Brain microvascular endothelial cell (primary cell): ENCODE data around the gene NPDC1.

Experiments
- DNase-seq: peaks from one replicate; pipeline ENCODE4 v3.0.0-alpha.2; 2020
- H3K27ac ChIP-seq: fragments of 250-450 bp; sonication (Bioruptor Pico); 2 replicates; pipeline ENCODE4 v1.5.1; 2020; ENCODE audit warnings: mild to moderate bottlenecking, moderate library complexity
- H3K27me3 ChIP-seq: fragments of 250-450 bp; sonication (Bioruptor Pico); replicated peaks from 2 replicates; pipeline ENCODE4 v1.5.1; 2020; ENCODE audit warnings: mild to moderate bottlenecking
- H3K36me3 ChIP-seq: fragments of 250-450 bp; sonication (Bioruptor Pico); replicated peaks from 2 replicates; pipeline ENCODE4 v1.5.1; 2020; ENCODE audit warnings: mild to moderate bottlenecking
- H3K4me3 ChIP-seq: 2 replicates; pipeline ENCODE4 v1.5.1; 2011; ENCODE audit warnings: low read depth, mild to moderate bottlenecking, control low read depth, low read length, moderate library complexity
- CTCF ChIP-seq: IDR thresholded peaks from 2 replicates; pipeline ENCODE4 v1.5.1; 2011; ENCODE audit warnings: low read depth, mild to moderate bottlenecking, moderate library complexity, low read length, control low read depth, inconsistent platforms; ENCODE audit errors: missing control alignments
- in situ Hi-C: cut with HindIII; loops from 2 replicates; pipeline ENCODE4 v1.10.0; 2017; ENCODE audit warnings: low sequenced_read_pairs, low pct_ligation_motif_present

Gene NPDC1

GRCh38 chr9:137044037-137044436 is 1.9 kb downstream of the NPDC1 start:
- no peak for TF ChIP-seq CTCF
- Histone ChIP-seq H3K4me3 (no peak overlapping the region), H3K27me3 (peaks cover 4% of the 10 kb centered on the region), H3K27ac (no peak overlapping the region), H3K36me3 (peaks cover 9% of the 10 kb centered on the region)
- in situ Hi-C loops = loop anchor here (25.0 kb wide), 2 partner anchors 107 to 232 kb away; partner anchors contain the start of genes C8G, FBXW5 and RABL6
- DNase-seq = no peak

DNA sequence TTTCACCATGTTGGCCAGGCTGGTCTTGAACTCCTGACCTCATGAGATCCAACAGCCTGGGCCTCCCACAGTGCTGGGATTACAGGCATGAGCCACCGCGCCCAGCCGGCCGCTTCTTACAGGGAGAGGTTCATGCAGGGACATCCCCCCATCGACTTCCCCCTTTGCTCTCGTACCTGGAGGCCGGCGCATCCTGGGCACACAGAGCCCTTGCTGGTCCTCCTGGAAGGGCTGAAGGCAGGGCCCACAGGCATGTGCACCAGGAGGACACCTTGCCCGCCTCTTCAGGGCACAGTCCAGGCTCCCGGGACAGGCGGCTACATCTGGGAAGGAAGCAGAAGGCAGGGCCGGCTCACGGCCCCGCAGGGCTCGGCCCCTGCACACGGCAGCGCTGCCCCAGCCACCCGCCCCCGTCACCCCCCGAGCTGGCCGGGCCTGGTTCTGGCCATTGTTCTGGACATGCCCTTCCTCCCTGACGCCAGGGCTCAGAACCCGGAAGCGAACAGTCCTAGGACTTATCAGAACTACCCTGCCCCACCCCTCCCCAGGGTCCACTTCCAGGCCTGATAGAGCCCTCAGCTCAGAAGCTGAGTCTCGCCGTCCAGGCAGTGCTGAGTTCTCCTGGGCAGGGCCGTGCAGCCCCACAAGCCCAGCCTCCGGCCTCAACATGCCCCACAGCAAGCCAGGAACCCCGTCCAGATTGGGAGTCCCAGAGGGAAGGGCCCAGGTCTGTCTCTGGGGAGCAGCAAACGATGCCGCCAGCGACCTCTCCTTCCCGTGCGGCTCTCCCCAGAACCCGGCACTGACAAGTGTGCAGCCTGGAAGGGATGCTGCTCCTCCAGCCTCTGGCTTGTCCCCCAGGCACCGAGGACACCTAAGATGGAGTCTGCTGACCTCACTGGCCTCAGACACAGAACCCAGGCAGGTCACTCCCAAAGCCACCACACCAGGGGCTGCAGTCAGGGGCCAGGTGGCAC is 2.9 kb downstream of the NPDC1 start:
- H3K27me3 ChIP-seq = no peaks in the 10 kb centered on the region
- H3K36me3 ChIP-seq = peaks cover 15% of the 10 kb centered on the region
- in situ Hi-C loops = loop anchor here (25.0 kb wide), 2 partner anchors 106 to 231 kb away; partner anchors contain the start of genes C8G, FBXW5 and RABL6
- TF ChIP-seq CTCF = no peak
- no peak overlapping the region for H3K27ac ChIP-seq
- no peak for DNase-seq
- H3K4me3 ChIP-seq = no peak overlapping the region

DNA sequence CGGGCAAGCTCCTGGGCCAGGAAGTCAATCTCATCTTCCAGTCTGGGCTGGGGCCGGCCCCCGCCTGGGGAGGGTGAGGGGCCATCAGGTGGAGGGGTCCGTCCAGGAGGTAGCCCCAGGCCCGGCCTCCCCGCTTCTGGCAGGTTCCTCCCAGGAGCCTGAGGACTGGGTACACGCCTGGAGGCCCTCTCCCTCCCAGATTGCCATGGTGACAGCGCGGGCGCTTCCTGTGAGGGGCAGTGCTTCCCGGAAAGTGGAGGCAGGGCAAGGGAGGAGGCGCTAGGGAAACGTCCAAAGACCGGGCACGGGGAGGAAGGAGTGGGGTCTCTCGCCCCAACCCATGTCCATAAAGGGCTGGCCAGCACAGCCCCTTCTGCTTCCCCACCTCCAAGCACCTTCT is 4.9 kb downstream of the NPDC1 start:
- Histone ChIP-seq H3K27ac (no peak overlapping the region), H3K36me3 (peaks cover 15% of the 10 kb centered on the region), H3K27me3 (no peaks in the 10 kb centered on the region), H3K4me3 (no peak overlapping the region)
- in situ Hi-C loops = loop anchor here (25.0 kb wide), 2 partner anchors 104 to 229 kb away; partner anchors contain the start of genes C8G, FBXW5 and RABL6
- no peak for TF ChIP-seq CTCF
- DNase-seq = no peak

DNA sequence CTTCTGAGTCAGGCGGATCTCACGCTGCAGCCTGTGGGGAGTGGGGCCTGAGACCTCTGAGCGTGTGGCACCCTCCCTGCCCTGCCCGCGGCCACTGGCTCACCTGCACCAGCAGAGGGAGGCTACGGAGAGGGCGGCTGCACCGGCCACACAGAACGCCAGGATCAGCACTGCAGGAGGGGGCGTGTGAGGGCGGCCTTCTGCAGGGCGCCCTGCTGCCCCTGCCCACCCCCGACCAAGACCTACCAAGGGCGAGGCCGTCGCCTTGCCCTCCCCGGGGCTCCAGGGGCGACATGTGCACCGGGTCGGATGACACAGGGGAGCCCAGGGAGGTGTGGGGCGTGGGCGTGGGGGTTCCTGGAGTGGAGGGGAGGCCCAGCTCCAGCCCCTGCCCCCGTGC is 5.4 kb downstream of the NPDC1 start:
- H3K27ac ChIP-seq = no peak overlapping the region
- TF ChIP-seq CTCF = no peak
- in situ Hi-C loops = loop anchor here (25.0 kb wide), 2 partner anchors 103 to 228 kb away; partner anchors contain the start of genes C8G, FBXW5 and RABL6
- DNase-seq = no peak
- H3K27me3 ChIP-seq = no peaks in the 10 kb centered on the region
- H3K4me3 ChIP-seq = no peak overlapping the region
- H3K36me3 ChIP-seq = peaks cover 15% of the 10 kb centered on the region

- Histone ChIP-seq H3K36me3 (peaks cover 15% of the 10 kb centered on the region), H3K27me3 (no peaks in the 10 kb centered on the region), H3K4me3 (no peak overlapping the region), H3K27ac (no peak overlapping the region)
- no peak for DNase-seq
- in situ Hi-C loops = loop anchor here (25.0 kb wide), 2 partner anchors 102 to 227 kb away; partner anchors contain the start of genes C8G, FBXW5 and RABL6
- no peak for TF ChIP-seq CTCF
Measured at GRCh38 chr9:137039611-137040366, 6.2 kb downstream of the NPDC1 start.
